Liver (tissue), 9 donors: ENCODE data around the gene TMEM63C. TPM values are rescaled to one million over a fixed set of nuclear protein-coding genes. Genes with fewer than 3 reads are reported as not detected.

Source experiments
- DNase-seq: peaks from one replicate; pipeline ENCODE4 v3.0.0-alpha.2; 2017; ENCODE audit warnings: low spot score
- H3K27ac ChIP-seq, 2 donors: one replicate each; pipeline ENCODE4 v1.7.0; 2013; ENCODE audit warnings: inconsistent platforms in 2 of 2, low read length in 2 of 2, control low read depth in 1 of 2, low read depth in 1 of 2, mild to moderate bottlenecking in 1 of 2
- H3K27me3 ChIP-seq, 4 donors: one replicate each; pipeline versions ENCODE4 v1.6.1 to v1.7.0; 2013; ENCODE audit warnings: low read length in 3 of 4, inconsistent platforms in 1 of 4, mild to moderate bottlenecking in 1 of 4, moderate library complexity in 1 of 4; ENCODE audit not compliant: control insufficient read depth in 4 of 4, insufficient read depth in 4 of 4
- H3K36me3 ChIP-seq, 4 donors: one replicate each; pipeline versions ENCODE4 v1.6.1 to v1.7.0; 2013; ENCODE audit warnings: low read length in 3 of 4, mild to moderate bottlenecking in 3 of 4, low read depth in 1 of 4, moderate library complexity in 1 of 4; ENCODE audit not compliant: control insufficient read depth in 4 of 4, insufficient read depth in 3 of 4
- H3K4me1 ChIP-seq, 4 donors: one replicate each; pipeline versions ENCODE4 v1.6.1 to v1.7.0; 2013; ENCODE audit warnings: low read length in 3 of 4, mild to moderate bottlenecking in 3 of 4, moderate library complexity in 1 of 4; ENCODE audit not compliant: control insufficient read depth in 4 of 4, insufficient read depth in 4 of 4
- H3K4me3 ChIP-seq, 3 donors: one replicate each; pipeline versions ENCODE4 v1.6.1 to v1.7.0; 2013; ENCODE audit warnings: low read length in 3 of 3, control low read depth in 1 of 3, low read depth in 1 of 3, mild to moderate bottlenecking in 1 of 3
- H3K9ac ChIP-seq, 2 donors: one replicate each; pipeline ENCODE4 v1.7.0; 2013; ENCODE audit warnings: low read length in 2 of 2, mild to moderate bottlenecking in 2 of 2, moderate library complexity in 2 of 2, control low read depth in 1 of 2, low read depth in 1 of 2
- H3K9me3 ChIP-seq, 4 donors: one replicate each; pipeline versions ENCODE4 v1.6.1 to v1.7.0; 2013; ENCODE audit warnings: low read length in 3 of 4; ENCODE audit not compliant: control insufficient read depth in 4 of 4
- ATF3 ChIP-seq: IDR thresholded peaks from 2 replicates; pipeline ENCODE4 v1.6.1; 2016; ENCODE audit warnings: antibody characterized with exemption
- CTCF ChIP-seq: fragments of 150-350 bp; IDR thresholded peaks from 2 replicates; pipeline ENCODE4 v1.5.1; 2017; ENCODE audit warnings: improper control_type of control experiment, low read depth, low read length; ENCODE audit not compliant: missing input control
- EGR1 ChIP-seq, 2 donors: IDR thresholded peaks; 2 replicates each; pipeline ENCODE4 v1.6.1; 2016 to 2018; ENCODE audit warnings: antibody characterized with exemption in 2 of 2, low read depth in 2 of 2
- FOXA1 ChIP-seq: IDR thresholded peaks from 2 replicates; pipeline ENCODE4 v1.6.1; 2016; ENCODE audit warnings: antibody characterized with exemption
- FOXA2 ChIP-seq: IDR thresholded peaks from 2 replicates; pipeline ENCODE4 v1.6.1; 2016; ENCODE audit warnings: antibody characterized with exemption
- GABPA ChIP-seq, 2 donors: IDR thresholded peaks in 1 of 2; conservative IDR thresholded peaks in 1 of 2; 2 replicates each; pipeline ENCODE4 v1.6.1; 2016; ENCODE audit warnings: antibody characterized with exemption in 2 of 2, mild to moderate bottlenecking in 1 of 2, moderate library complexity in 1 of 2
- HNF4A ChIP-seq, 2 donors: conservative IDR thresholded peaks; 2 replicates each; pipeline ENCODE4 v1.6.1; 2016; ENCODE audit warnings: antibody characterized with exemption in 2 of 2, mild to moderate bottlenecking in 2 of 2
- HNF4G ChIP-seq: IDR thresholded peaks from 2 replicates; pipeline ENCODE4 v1.6.1; 2016; ENCODE audit warnings: antibody characterized with exemption
- JUND ChIP-seq, 2 donors: IDR thresholded peaks; 2 replicates each; pipeline ENCODE4 v1.6.1; 2016; ENCODE audit warnings: antibody characterized with exemption in 2 of 2
- NR2F2 ChIP-seq: IDR thresholded peaks from 2 replicates; pipeline ENCODE4 v1.6.1; 2016; ENCODE audit warnings: antibody characterized with exemption
- RAD21 ChIP-seq, 2 donors: IDR thresholded peaks; 2 replicates each; pipeline ENCODE4 v1.6.1; 2016; ENCODE audit warnings: antibody characterized with exemption in 2 of 2, mild to moderate bottlenecking in 2 of 2
- RXRA ChIP-seq, 2 donors: IDR thresholded peaks; 2 replicates each; pipeline ENCODE4 v1.6.1; 2017 to 2018; ENCODE audit warnings: antibody characterized with exemption in 2 of 2, mild to moderate bottlenecking in 1 of 2
- SP1 ChIP-seq: IDR thresholded peaks from 2 replicates; pipeline ENCODE4 v1.6.1; 2018; ENCODE audit warnings: antibody characterized with exemption, mild to moderate bottlenecking
- TAF1 ChIP-seq: conservative IDR thresholded peaks from 2 replicates; pipeline ENCODE4 v1.6.1; 2016; ENCODE audit warnings: antibody characterized with exemption, mild to moderate bottlenecking
- YY1 ChIP-seq: IDR thresholded peaks from 2 replicates; pipeline ENCODE4 v1.6.1; 2016; ENCODE audit warnings: antibody characterized with exemption, mild to moderate bottlenecking
- WGBS: extraction: QIAGEN DNeasy Blood & Tissue Kit; methylation state at CpG from one replicate; pipeline ENCODE4 v1.1.7; 2013; 5-methylcytosine and 5-hydroxymethylcytosine counted together
- polyA plus RNA-seq, 2 donors: library from polyadenylated mRNA; stranded (reverse) in 1 of 2; unstranded in 1 of 2; fragments of 200-250 nt in 1 of 2; fragments of >200 nt in 1 of 2; fragmentation: Nextera tagmentation in 1 of 2; extraction: Ambion mirVana in 1 of 2; gene quantifications; one replicate each; pipeline versions ENCODE4 v1.2.1 to v1.2.3, GENCODE V29; 2013 to 2015
- total RNA-seq, 2 donors: library from RNA; depleted of rRNA; stranded (reverse); fragments of >200 nt; gene quantifications; one replicate each; pipeline ENCODE4 v1.2.3, GENCODE V29; 2014
- TF ChIP-seq, protein P1 (sequence below): IDR thresholded peaks from 2 replicates; pipeline ENCODE4 v1.6.1; 2016; ENCODE audit warnings: antibody characterized with exemption
- TF ChIP-seq, protein P2 (sequence below): IDR thresholded peaks from 2 replicates; pipeline ENCODE4 v1.6.1; 2016; ENCODE audit warnings: antibody characterized with exemption
- TF ChIP-seq, protein P3 (sequence below): IDR thresholded peaks from 2 replicates; pipeline ENCODE4 v1.6.1; 2016; ENCODE audit warnings: antibody characterized with exemption, mild to moderate bottlenecking
- donor health status: healthy.
- donor health status: healthy.
- donor health status: healthy.
- donor health status: healthy.
- donor health status: healthy.

The TMEM63C gene
- total and polyA plus RNA-seq, 4 donors: 0.13 to 1.6 (median 0.25) TPM; not detected in 1

DNA sequence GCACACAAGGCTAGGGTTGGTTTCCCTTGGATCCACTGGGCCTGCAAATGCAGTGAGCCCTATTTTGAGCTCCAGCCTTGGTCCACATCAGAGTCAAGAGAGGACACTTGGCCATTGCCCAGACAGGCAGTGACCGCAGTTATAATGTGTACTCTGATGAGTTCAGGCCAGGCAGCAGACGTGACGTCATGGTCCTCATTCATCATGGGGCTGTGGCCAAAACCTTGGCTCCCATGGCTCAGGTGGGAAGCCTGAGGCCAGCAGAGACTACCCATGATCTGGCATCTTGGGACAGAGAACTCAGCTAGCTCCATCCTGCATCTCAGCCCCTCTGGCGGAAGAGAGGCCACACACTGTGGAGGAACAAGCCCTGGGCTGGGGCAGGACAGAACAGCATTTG lies 16.4 kb downstream of the TMEM63C start:
- Histone ChIP-seq H3K27ac (no peak overlapping the region), H3K4me3 (no peak overlapping the region), H3K4me1 (no peaks in the 10 kb centered on the region), H3K9ac (no peak overlapping the region), H3K36me3 (no peaks in the 10 kb centered on the region), H3K9me3 (no peaks in the 10 kb centered on the region), H3K27me3 (peaks cover 0 to 7% (median 0%) of the 10 kb centered on the region in 4 donors)
- 69% methylated on average over 4 of the region's 4 CpGs for WGBS
- DNase-seq: no peak
- no peak for TF ChIP-seq FOXA1
- no peak for TF ChIP-seq TAF1
- no peak for TF ChIP-seq RAD21 (IDR thresholded peaks at IDR 0.05)
- no peak for TF ChIP-seq HNF4A (conservative IDR thresholded peaks at IDR 0.05)
- TF ChIP-seq, protein P1, sequence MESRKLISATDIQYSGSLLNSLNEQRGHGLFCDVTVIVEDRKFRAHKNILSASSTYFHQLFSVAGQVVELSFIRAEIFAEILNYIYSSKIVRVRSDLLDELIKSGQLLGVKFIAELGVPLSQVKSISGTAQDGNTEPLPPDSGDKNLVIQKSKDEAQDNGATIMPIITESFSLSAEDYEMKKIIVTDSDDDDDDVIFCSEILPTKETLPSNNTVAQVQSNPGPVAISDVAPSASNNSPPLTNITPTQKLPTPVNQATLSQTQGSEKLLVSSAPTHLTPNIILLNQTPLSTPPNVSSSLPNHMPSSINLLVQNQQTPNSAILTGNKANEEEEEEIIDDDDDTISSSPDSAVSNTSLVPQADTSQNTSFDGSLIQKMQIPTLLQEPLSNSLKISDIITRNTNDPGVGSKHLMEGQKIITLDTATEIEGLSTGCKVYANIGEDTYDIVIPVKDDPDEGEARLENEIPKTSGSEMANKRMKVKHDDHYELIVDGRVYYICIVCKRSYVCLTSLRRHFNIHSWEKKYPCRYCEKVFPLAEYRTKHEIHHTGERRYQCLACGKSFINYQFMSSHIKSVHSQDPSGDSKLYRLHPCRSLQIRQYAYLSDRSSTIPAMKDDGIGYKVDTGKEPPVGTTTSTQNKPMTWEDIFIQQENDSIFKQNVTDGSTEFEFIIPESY: no peak
- TF ChIP-seq GABPA (IDR thresholded peaks at IDR 0.05 in 1 of 2, conservative IDR thresholded peaks at IDR 0.05 in 1 of 2): no peak
- TF ChIP-seq RXRA (IDR thresholded peaks at IDR 0.05): no peak
- no peak for TF ChIP-seq NR2F2
- TF ChIP-seq YY1: no peak
- TF ChIP-seq CTCF: no peak
- no peak for TF ChIP-seq HNF4G
- TF ChIP-seq JUND (IDR thresholded peaks at IDR 0.05): no peak
- TF ChIP-seq SP1: no peak
- no peak for TF ChIP-seq FOXA2
- TF ChIP-seq EGR1 (IDR thresholded peaks at IDR 0.05; ENCODE audit: low read depth in 2 of 2): no peak
- no peak for TF ChIP-seq ATF3
- TF ChIP-seq, protein P2, sequence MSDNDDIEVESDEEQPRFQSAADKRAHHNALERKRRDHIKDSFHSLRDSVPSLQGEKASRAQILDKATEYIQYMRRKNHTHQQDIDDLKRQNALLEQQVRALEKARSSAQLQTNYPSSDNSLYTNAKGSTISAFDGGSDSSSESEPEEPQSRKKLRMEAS: no peak
- TF ChIP-seq, protein P3, sequence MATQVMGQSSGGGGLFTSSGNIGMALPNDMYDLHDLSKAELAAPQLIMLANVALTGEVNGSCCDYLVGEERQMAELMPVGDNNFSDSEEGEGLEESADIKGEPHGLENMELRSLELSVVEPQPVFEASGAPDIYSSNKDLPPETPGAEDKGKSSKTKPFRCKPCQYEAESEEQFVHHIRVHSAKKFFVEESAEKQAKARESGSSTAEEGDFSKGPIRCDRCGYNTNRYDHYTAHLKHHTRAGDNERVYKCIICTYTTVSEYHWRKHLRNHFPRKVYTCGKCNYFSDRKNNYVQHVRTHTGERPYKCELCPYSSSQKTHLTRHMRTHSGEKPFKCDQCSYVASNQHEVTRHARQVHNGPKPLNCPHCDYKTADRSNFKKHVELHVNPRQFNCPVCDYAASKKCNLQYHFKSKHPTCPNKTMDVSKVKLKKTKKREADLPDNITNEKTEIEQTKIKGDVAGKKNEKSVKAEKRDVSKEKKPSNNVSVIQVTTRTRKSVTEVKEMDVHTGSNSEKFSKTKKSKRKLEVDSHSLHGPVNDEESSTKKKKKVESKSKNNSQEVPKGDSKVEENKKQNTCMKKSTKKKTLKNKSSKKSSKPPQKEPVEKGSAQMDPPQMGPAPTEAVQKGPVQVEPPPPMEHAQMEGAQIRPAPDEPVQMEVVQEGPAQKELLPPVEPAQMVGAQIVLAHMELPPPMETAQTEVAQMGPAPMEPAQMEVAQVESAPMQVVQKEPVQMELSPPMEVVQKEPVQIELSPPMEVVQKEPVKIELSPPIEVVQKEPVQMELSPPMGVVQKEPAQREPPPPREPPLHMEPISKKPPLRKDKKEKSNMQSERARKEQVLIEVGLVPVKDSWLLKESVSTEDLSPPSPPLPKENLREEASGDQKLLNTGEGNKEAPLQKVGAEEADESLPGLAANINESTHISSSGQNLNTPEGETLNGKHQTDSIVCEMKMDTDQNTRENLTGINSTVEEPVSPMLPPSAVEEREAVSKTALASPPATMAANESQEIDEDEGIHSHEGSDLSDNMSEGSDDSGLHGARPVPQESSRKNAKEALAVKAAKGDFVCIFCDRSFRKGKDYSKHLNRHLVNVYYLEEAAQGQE: no peak
